HG03342 (cell line): Measurements from ENCODE around the gene SPDYC.
"Not testable (repeated sequence)": the region's sequence is repeated elsewhere in the genome, so short reads cannot be mapped to it uniquely, and the experiment has no call there.

Experiments used
- ATAC-seq: cut with Tn5 transposase; IDR thresholded peaks from one replicate; pipeline ENCODE4 v1.9.1; 2021; ENCODE audit warnings: mild to moderate bottlenecking, moderate library complexity; ENCODE audit not compliant: unreplicated experiment

The SPDYC gene

GRCh38 chr11:65133724-65134123 lies 36.3 kb upstream of the SPDYC start:
- no peak for ATAC-seq

- peak; percentile 46 for ATAC-seq
Observed at GRCh38 chr11:65134240-65134951, 35.6 kb upstream of the SPDYC start, which contains the start of gene SYVN1. TSS of gene SYVN1 (minus strand) at chr11:65134519. CDS start at chr11:65133601, 918 bp downstream.

GRCh38 chr11:65134952-65135632 lies 34.9 kb upstream of the SPDYC start:
- peak; percentile 64 for ATAC-seq

- ATAC-seq, result no peak
Observed at GRCh38 chr11:65135633-65136145, 34.3 kb upstream of the SPDYC start.

GRCh38 chr11:65136515-65137096 lies 33.4 kb upstream of the SPDYC start:
- no peak for ATAC-seq

GRCh38 chr11:65141896-65142494 lies 28.0 kb upstream of the SPDYC start:
- ATAC-seq, result no peak

GRCh38 chr11:65147352-65148075 lies 22.5 kb upstream of the SPDYC start:
- no peak for ATAC-seq

- no peak for ATAC-seq
Observed at GRCh38 chr11:65148657-65149056, 21.4 kb upstream of the SPDYC start.

GRCh38 chr11:65150131-65150508 lies 19.9 kb upstream of the SPDYC start:
- not testable (repeated sequence) for ATAC-seq

- no peak for ATAC-seq
Observed at GRCh38 chr11:65150509-65151299, 19.3 kb upstream of the SPDYC start.

- no peak for ATAC-seq
Observed at GRCh38 chr11:65151331-65151899, 18.6 kb upstream of the SPDYC start.

GRCh38 chr11:65152122-65152521 lies 17.9 kb upstream of the SPDYC start:
- ATAC-seq, result no peak

GRCh38 chr11:65156256-65156655 lies 13.8 kb upstream of the SPDYC start:
- no peak for ATAC-seq

- no peak for ATAC-seq
Observed at GRCh38 chr11:65156926-65157325, 13.1 kb upstream of the SPDYC start.

- no peak for ATAC-seq
Observed at GRCh38 chr11:65157336-65157735, 12.7 kb upstream of the SPDYC start.

- peak; percentile 62 for ATAC-seq
Observed at GRCh38 chr11:65159012-65159411, 11.0 kb upstream of the SPDYC start.

- no peak for ATAC-seq
Observed at GRCh38 chr11:65160643-65161042, 9.4 kb upstream of the SPDYC start.

- no peak for ATAC-seq
Observed at GRCh38 chr11:65163684-65164083, 6.3 kb upstream of the SPDYC start.

- no peak for ATAC-seq
Observed at GRCh38 chr11:65165410-65166317, 4.4 kb upstream of the SPDYC start.
